ENCODE measurements around the gene NOBOX. TPM values are rescaled to one million over a fixed set of nuclear protein-coding genes. Genes with fewer than 3 reads are reported as not detected.
"Not testable (repeated sequence)": the region's sequence is repeated elsewhere in the genome, so short reads cannot be mapped to it uniquely, and the experiment has no call there.

The NOBOX gene
- total RNA-seq, 1 donor = not detected

DNA sequence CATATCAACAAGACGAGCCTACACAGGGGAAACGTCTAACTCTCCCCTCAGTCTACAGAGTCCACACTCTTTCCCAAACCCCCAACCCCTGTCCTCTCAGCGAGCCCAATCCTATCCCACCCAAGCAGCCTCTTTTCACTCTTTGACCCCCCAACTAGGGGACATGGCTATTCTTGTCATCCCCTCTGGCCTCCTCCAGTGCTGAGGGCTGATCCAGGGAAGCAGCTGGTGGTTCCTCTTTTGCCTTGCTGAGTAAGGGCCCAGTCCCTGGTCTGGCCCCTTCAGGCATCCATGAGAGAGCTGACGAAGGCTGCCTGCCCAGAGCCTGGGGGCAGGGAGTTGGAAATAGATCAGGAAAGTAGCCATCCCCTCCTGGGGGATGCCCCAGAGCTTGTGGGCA lies 6.4 kb downstream of the NOBOX start:
- peak in 1 of 3 donors; percentile 9 for DNase-seq (ENCODE audit: low read depth in 2 of 3, low spot score in 2 of 3)

DNA sequence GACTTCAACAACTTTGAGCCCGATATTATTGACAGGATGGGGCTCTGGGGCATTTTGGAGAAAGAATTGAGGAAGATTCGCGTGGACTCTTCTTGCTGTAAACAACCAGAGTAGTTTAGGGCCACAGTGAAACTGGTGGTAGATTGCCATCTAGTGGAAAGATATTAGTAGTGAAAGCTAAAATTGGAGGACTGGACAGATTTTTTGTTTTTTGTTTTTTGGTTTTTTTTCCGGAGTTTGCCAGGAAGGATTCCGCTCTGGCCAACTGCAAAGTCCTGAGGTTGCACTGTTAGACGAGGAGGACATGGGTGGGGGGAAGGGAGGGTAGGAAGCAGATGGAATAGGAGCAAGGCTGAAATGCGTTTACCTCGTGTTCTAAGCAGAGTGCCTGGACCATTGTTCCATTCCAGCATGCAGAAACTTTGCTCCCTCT lies 11.7 kb downstream of the NOBOX start:
- peak; percentile 21 to 78 (median 49) for DNase-seq (ENCODE audit: low read depth in 2 of 3, low spot score in 2 of 3)

DNA sequence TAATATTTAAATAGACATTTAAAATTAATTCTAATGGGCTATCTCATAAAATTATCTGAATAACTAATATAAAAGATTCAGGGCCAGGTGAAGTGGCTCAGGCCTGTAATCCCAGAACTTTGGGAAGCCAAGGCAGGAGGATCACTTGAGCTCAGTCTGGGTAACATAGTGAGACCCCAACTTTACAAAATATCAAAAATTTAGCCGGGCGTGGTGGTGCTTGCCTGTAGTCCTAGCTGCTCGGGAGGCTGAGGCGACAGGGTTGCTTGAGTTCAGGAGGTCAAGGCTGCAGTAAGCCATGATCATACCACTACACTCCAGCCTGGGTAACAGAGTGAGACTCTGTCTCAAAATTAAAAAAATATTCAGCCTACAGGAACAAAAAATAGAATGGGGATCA lies 12.5 kb downstream of the NOBOX start:
- no peak for DNase-seq (ENCODE audit: low read depth in 2 of 3, low spot score in 2 of 3)

DNA sequence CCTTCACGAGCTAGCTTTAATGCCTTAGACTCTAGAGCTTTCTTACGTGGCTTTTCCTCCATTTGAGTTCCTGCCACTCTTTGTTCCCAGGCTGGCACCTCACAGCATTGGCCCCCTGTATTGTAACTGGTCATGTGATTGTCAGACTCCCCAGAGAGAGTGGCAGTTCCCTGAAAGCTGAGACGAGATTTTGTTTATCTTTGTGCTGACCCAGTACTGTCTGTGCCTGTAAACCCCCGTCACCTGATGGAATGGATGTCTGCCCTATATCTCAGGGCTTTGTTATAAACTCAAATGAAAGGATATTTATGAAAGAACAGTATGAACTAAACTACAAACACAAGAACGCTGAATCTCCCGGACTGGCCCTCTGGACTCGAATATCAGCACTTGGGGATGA lies 13.0 kb downstream of the NOBOX start:
- DNase-seq (ENCODE audit: low read depth in 2 of 3, low spot score in 2 of 3) = no peak

DNA sequence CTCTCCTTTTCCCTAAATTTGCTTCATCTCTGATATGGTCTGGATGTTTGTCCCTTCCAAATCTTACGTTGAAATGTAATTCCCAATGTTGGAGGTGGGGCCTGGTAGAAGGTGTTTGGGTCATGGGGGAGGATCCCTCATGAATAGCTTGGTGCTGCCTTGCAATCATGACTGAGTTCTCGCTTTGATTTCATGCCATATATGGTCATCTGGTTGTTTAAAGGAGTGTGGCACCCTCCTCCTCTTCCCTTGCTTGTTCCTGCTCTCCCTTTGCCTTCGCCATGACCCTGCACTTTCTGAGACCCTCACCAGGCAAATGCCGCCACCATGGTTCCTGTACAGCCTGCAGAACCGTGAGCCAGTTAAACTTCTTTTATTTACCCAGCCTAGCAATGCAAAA lies 14.5 kb downstream of the NOBOX start:
- DNase-seq (ENCODE audit: low read depth in 2 of 3, low spot score in 2 of 3) = no peak

DNA sequence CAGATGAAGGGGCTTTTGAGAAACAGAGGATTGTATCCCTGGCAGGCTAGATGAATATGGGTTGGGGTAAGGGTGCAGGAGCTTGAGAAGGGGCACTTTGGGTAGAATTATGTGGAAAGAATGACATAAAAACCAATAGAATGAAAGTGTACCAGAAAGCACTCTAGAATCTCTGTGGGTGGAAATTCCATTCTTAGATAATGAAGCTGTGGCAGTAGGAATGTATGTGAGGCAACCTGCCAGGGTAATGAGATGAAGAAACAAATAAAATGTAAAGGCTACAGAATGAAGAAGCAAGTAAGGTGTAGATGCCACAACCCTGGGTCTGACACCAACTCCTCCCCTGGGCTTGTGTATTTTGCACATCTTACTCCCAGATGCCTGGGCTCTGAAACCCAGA lies 16.8 kb downstream of the NOBOX start:
- no peak for DNase-seq (ENCODE audit: low read depth in 2 of 3, low spot score in 2 of 3)

DNA sequence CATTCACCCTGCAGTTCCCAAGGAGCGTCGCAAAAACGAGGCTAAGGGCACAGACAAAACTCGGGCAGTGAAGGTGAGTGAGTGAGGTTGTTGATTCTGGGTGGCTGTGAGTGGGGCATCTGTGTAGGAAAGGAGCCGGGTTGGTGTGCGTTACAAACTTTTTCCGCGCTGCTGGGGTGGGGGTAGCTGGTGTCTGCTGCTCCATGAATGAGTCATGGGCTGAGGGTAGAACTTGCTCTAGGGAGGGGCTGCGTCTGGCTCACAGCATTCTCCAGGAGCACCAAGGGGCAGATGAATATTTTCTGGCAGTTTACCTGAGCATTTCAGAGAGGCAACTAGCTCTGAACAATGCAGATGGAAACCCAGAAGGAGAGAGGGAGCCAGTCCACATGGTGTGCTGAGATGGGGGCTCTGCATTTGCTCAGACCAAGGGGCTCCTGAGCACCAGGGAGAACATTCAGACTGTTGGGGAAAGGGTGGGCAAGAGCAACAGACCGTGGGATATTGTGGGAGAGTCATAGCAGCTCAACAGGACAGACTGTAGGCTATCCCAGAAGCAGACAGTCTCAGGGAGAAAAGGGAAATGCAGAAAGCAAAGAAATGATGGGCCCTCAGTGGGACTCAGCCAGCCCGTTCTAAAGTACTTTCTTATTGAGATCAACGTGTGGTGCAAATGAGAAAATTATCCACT lies 18.8 kb downstream of the NOBOX start:
- DNase-seq (ENCODE audit: low read depth in 2 of 3, low spot score in 2 of 3) = peak in 1 of 3 donors; percentile 23

DNA sequence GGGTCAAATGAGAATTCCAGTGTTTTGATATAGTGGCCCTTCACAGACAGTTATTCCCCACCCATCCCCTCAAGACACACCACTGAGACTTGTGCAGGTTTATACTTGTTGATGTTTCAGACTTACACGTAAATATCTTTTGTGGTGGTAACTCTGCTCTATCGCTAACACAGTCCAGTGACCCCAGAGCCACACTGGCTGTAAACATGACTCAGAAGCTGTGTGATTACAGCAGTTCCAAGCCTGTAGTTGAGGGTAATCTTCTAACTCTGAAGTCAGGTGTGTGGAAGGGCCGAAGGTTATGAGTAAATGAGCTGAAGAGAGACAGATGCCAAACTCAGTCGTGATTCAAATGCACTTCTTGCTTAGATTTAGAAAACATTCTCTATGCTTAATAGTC lies 19.4 kb downstream of the NOBOX start:
- no peak for DNase-seq (ENCODE audit: low read depth in 2 of 3, low spot score in 2 of 3)

DNA sequence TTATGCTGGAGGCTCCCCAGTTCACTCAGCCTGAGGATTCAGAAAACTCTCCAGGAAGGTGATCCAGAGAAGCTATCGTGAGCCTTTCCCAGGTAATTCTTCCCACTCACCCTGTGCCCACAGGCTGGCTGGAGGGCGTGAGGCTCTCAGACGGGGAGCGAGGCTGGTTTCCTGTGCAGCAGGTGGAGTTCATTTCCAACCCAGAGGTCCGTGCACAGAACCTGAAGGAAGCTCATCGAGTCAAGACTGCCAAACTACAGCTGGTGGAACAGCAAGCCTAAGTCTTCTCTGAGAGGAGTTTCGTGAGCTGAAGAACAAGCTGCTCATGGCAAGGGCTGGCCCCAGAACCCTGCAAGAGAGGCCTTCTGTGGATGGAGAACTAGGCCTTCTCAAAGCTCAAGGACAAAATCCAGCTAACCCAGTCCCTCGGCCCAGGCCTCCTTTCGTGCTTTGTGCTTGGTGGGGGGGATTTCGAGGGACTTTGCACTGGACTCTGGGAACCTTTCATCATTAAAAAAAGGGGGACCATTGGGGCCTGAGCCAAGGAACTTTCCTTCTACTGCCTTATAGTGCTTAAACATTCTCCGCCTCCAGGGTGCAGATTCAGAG lies 23.6 kb downstream of the NOBOX start:
- no peak for DNase-seq (ENCODE audit: low read depth in 2 of 3, low spot score in 2 of 3)

DNA sequence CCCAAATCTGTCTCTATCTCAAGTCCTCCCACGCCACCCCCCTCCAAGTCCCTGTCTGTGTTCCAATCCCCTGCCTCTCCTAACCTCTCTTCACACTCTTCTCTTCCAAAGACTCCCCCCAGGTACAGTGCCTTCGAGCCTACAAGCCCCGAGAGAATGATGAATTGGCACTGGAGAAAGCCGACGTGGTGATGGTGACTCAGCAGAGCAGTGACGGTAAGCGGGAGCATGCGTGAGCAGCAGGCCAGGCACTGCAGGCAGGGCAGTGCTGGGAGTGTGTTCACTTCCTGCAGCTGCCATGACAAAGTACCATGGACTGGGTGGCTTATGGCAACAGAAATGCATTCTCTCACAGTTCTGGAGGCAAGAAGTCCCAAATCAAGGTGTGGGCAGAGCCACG lies 24.8 kb downstream of the NOBOX start:
- peak in 1 of 3 donors; percentile 4 for DNase-seq (ENCODE audit: low read depth in 2 of 3, low spot score in 2 of 3)

DNA sequence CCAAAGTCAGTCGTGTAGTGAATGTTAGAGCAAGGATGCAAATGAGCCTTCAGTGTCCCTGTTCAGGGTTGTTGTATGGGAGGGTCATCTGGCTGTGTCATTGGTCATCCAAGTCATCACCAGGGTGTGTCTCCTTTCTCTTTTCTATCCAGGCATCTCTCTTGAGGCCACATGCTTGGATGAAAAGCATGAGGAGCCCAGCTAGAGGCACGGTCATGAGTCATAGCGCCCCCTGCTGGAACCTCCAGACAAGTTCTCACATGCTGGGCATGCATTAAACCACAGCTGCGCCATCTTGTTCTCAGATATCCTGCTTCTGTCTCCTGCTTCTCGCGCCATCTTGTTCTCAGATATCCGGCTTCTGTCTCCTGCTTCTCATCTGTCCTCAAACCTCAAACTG lies 34.3 kb downstream of the NOBOX start:
- DNase-seq (ENCODE audit: low read depth in 2 of 3, low spot score in 2 of 3) = not testable (repeated sequence)

DNA sequence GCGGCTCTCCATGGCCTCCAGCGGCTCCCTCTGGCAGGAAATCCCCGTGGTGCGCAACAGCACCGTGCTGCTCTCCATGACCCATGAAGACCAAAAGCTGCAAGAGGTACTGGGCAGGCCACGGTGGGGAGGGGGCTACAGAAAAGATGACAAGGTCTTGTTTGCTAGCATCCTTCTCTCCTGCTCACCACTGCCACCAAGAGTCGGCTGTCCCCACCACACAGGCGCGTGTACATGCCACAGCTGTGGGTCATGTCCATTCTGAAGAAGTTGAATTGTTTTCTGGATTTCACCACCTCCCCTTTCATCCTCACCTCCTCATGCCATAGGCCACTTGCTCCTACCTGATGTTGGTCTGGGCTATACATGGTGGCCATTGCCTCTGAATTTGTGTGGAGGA lies 36.2 kb downstream of the NOBOX start:
- not testable (repeated sequence) for DNase-seq (ENCODE audit: low read depth in 2 of 3, low spot score in 2 of 3)

DNA sequence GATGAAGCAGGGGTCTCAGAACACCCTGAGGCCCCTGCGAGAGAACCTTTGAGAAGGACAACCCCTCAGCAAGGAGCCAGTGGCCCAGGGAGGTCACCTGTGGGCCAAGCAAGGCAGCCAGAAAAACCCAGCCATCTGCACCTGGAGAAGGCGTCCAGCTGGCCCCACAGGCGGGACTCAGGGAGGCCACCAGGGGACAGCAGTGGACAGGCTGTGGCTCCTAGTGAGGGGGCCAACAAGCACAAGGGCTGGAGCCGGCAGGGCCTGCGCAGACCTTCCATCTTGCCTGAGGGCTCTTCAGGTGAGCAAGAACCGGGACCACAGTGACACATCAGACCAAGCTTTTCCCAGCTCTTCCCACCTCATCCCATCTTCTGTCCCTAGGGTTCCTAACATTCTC lies 38.0 kb downstream of the NOBOX start:
- DNase-seq (ENCODE audit: low read depth in 2 of 3, low spot score in 2 of 3) = not testable (repeated sequence)

DNA sequence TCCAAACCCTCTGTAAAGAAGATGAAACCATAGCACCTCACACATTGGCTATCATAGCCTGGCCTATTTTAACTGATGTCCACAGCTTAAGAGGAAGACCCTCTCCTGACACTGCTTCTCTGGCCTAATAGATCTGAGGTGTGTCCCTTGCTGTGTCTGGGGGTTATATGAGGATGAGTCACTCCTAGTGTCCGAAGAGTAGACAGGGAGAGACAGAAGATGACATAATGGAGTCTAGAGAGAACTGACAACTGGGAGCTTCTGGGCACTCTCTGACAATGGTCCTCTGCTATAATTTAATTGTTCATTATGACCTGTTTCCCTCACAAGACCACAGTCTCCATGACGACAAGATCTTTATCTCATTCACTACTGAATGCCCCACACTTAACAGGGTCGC lies 41.4 kb downstream of the NOBOX start:
- not testable (repeated sequence) for DNase-seq (ENCODE audit: low read depth in 2 of 3, low spot score in 2 of 3)

DNA sequence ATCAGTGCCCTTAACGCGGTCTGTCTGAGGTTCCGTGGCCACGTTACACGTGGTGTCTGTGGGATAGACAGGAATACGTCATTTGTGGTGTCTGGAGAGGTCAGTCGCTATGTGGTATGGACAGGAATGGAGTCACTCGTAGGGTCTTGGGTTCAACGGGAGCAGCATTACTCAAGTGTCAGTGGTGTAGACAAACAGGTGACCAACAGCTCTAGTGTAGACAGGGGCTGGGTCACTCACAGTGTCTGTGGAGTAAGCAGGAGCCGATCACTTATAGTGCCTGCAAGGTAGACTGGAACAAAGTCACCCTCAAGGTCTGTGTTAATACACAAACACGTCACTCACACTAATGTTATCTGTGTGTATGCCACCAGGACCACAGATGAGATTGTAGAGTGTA lies 46.6 kb downstream of the NOBOX start:
- DNase-seq (ENCODE audit: low read depth in 2 of 3, low spot score in 2 of 3) = not testable (repeated sequence)

DNA sequence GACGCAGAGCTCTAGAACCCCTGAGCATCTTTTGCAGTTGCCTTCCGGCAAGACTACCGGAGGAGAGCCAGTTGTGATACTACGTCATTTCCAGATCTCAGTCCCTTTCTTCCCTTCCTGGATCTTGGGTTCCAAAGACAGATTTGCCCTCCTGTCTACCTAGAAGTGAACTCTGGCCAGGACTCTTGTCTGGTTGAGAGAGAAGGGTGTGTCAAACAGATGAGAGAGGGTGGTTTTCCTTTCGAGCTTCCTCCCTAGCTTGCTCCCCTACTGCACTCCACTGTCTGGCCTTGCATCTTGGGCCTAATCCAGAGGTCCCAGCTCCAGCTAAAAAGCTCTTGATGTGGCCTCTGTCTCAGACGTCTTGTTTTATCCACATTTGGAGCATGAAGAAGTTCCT lies 47.3 kb downstream of the NOBOX start:
- not testable (repeated sequence) for DNase-seq (ENCODE audit: low read depth in 2 of 3, low spot score in 2 of 3)

DNA sequence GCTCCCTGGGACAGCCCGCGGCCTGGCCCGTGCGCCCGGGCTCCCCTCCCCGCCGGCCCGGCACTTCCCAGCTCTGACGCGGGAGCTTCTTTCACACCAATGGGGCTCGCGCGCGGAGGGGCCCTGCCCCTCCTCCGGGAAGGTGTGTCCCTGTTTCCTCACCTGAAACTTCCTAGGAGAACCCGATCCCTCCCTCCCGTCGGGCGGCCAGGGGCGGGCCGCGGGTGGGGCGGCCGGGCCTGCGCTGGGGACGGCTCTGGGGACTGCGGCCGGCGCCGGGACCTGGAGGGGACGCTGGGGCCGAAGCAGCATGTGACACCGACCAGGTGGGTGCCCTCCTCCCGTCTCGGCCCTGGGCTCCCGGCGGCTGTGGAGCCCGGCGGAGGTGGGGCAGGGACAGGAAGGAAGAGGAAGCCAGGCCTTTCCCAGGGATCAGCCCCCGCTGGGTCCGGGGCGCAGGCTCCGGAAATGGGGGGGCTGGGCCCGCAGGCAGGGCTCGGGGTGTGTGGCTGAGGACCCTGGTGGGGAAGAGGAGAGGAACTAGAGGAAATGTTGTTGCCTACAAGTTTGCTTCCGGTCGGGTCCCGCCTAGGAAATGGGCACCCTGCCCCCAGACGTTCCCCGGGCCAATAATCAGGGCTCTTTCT lies 48.2 kb downstream of the NOBOX start, which contains the start of gene ARHGEF5:
TSS of gene ARHGEF5 (plus strand) at position 227 of the 647 bp plus-strand sequence. CDS start 7,268 bp downstream, outside the sequence.
- DNase-seq (ENCODE audit: low read depth in 2 of 3, low spot score in 2 of 3) = not testable (repeated sequence)

DNA sequence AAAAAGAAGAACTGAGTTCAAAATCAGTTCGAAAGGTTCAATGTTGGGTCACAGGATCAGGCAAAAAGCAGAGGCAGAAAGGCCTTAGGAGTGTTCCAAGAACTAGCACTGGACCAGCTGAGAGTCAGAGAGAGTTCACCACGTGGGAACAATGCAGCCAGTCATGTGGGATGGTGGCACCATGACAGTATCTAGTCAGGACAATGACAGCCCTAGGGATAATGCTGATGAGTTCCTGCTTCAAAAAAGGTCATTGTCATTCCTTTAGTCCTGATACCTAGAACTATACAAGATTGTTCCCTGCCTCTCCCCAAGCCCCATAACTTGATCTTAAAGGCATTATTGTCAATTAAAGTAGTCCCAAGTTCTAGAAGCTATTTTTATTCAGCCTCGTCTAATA lies 51.8 kb downstream of the NOBOX start:
- DNase-seq (ENCODE audit: low read depth in 2 of 3, low spot score in 2 of 3) = not testable (repeated sequence)

DNA sequence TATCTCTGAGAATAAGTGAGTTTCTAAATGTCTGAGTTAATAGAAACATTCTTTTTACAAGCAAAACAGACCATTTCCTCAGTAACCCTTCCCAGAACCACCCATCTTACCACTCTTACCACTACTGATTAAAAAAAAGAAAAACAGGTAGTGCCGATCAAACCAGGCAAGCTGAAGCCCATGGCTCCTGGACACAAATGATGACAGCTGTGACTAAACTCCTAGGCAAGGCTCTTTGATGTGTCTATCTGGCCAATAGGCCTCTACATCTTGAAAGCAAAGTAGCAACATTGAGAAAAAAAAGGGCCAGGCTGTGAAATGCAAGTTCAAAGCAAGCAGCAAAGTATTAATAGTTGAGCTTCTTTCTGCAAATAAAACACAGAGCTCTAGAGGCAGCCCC lies 54.9 kb downstream of the NOBOX start:
- DNase-seq (ENCODE audit: low read depth in 2 of 3, low spot score in 2 of 3) = not testable (repeated sequence)

Measured in hematopoietic multipotent progenitor cell (in vitro differentiated cells).